IMR-90 (cell line): ENCODE data around the gene IL24. TPM values are rescaled to one million over a fixed set of nuclear protein-coding genes. Genes with fewer than 3 reads are reported as not detected.

ENCODE experiments used
- ATAC-seq: fragments of 200-7000 bp; cut with Tn5 transposase; 2 replicates; pipeline ENCODE4 v1.9.1; 2020; ENCODE audit warnings: low read depth, mild to moderate bottlenecking, moderate library complexity
- BruUV-seq: library from RNA; stranded (reverse); fragments of 400-500 nt; replicated peaks from 2 replicates; lab custom pipeline; 2021; lab: Mats Ljungman, UMichigan
- CTCF ChIA-PET: fragments of 300-600 bp; formaldehyde crosslinking; extraction: SDS; loops from one replicate; lab custom pipeline; 2021; ENCODE audit warnings: antibody characterized with exemption; lab: Yijun Ruan, JAX
- POLR2A ChIA-PET: fragments of 300-600 bp; sonication (Branson Sonifier 250); formaldehyde crosslinking; loops from one replicate; lab custom pipeline; 2022; ENCODE audit warnings: antibody characterized with exemption; ENCODE audit not compliant: unreplicated experiment; lab: Charles Lee
- DNase-seq: peaks from one replicate; pipeline ENCODE4 v3.0.0; 2013
- H2AFZ ChIP-seq: replicated peaks from 2 replicates; pipeline ENCODE3; 2013; ENCODE audit warnings: low read length, mild to moderate bottlenecking; ENCODE audit not compliant: poor library complexity
- H2AK5ac ChIP-seq: 2 replicates; pipeline ENCODE4 v1.6.1; 2013; ENCODE audit warnings: low read depth, low read length, inconsistent platforms
- H2AK9ac ChIP-seq: replicated peaks from 2 replicates; pipeline ENCODE3; 2013; ENCODE audit warnings: mild to moderate bottlenecking, low read depth, low read length, moderate library complexity; ENCODE audit not compliant: poor library complexity
- H2BK120ac ChIP-seq: 2 replicates; pipeline ENCODE4 v1.6.1; 2013; ENCODE audit warnings: low read depth, low read length, inconsistent platforms
- H2BK15ac ChIP-seq: 3 replicates; pipeline ENCODE4 v1.6.1; 2013; ENCODE audit warnings: low read depth, low read length, inconsistent platforms
- H2BK20ac ChIP-seq: 2 replicates; pipeline ENCODE4 v1.6.1; 2013; ENCODE audit warnings: low read depth, mild to moderate bottlenecking, inconsistent platforms, low read length, moderate library complexity
- H2BK5ac ChIP-seq: 2 replicates; pipeline ENCODE4 v1.6.1; 2013; ENCODE audit warnings: mild to moderate bottlenecking, low read depth, low read length, inconsistent platforms; ENCODE audit not compliant: poor library complexity, severe bottlenecking
- H3K14ac ChIP-seq: replicated peaks from 2 replicates; pipeline ENCODE4 v1.6.1; 2013; ENCODE audit warnings: low read depth, low read length, inconsistent platforms
- H3K18ac ChIP-seq: 2 replicates; pipeline ENCODE4 v1.6.1; 2013; ENCODE audit warnings: low read depth, low read length, control low read depth
- H3K23ac ChIP-seq: 2 replicates; pipeline ENCODE4 v1.6.1; 2013; ENCODE audit warnings: low read depth, low read length, inconsistent platforms
- H3K27ac ChIP-seq: 2 replicates; pipeline ENCODE4 v1.5.1; 2013; ENCODE audit warnings: mild to moderate bottlenecking, control low read depth, low read length; ENCODE audit not compliant: insufficient read depth
- H3K27me3 ChIP-seq: 2 replicates; pipeline ENCODE4 v1.6.1; 2013; ENCODE audit warnings: low read length; ENCODE audit not compliant: control insufficient read depth, insufficient read depth
- H3K36me3 ChIP-seq: 2 replicates; pipeline ENCODE4 v1.6.1; 2013; ENCODE audit warnings: low read length, mixed read lengths; ENCODE audit not compliant: control insufficient read depth, insufficient read depth
- H3K4ac ChIP-seq: 2 replicates; pipeline ENCODE4 v1.6.1; 2013; ENCODE audit warnings: low read depth, low read length, inconsistent platforms
- H3K4me1 ChIP-seq: 2 replicates; pipeline ENCODE4 v1.6.1; 2013; ENCODE audit warnings: low read length, mixed read lengths; ENCODE audit not compliant: control insufficient read depth, insufficient read depth
- H3K4me2 ChIP-seq: 2 replicates; pipeline ENCODE4 v1.6.1; 2013; ENCODE audit warnings: low read depth, mild to moderate bottlenecking, control low read depth, low read length, moderate library complexity
- H3K4me3 ChIP-seq: 2 replicates; pipeline ENCODE4 v1.5.1; 2013; ENCODE audit warnings: low read depth, mild to moderate bottlenecking, control low read depth, low read length, moderate library complexity; ENCODE audit not compliant: insufficient read depth
- H3K56ac ChIP-seq: 2 replicates; pipeline ENCODE4 v1.6.1; 2013; ENCODE audit warnings: low read length, inconsistent platforms; ENCODE audit not compliant: insufficient read depth; ENCODE audit errors: extremely low read depth
- H3K79me1 ChIP-seq, 2 experiments: 2 replicates each; pipeline ENCODE4 v1.6.1; 2013; ENCODE audit warnings: low read length in 2 of 2, inconsistent platforms in 1 of 2, low read depth in 1 of 2
- H3K9ac ChIP-seq: 2 replicates; pipeline ENCODE4 v1.6.1; 2013; ENCODE audit warnings: low read depth, low read length, control low read depth
- H3K9me1 ChIP-seq: 2 replicates; pipeline ENCODE4 v1.6.1; 2013; ENCODE audit warnings: low read length, inconsistent platforms; ENCODE audit not compliant: insufficient read depth
- H3K9me3 ChIP-seq: 2 replicates; pipeline ENCODE4 v1.6.1; 2013; ENCODE audit warnings: low read length; ENCODE audit not compliant: control insufficient read depth, insufficient read depth
- H4K20me1 ChIP-seq: 2 replicates; pipeline ENCODE4 v1.6.1; 2013; ENCODE audit warnings: low read length, inconsistent platforms; ENCODE audit not compliant: insufficient read depth
- H4K5ac ChIP-seq: 2 replicates; pipeline ENCODE4 v1.6.1; 2013; ENCODE audit warnings: mild to moderate bottlenecking, low read depth, low read length, control low read depth
- H4K8ac ChIP-seq, 2 experiments: 2 replicates each; pipeline ENCODE4 v1.6.1; 2013; ENCODE audit warnings: low read depth in 2 of 2, low read length in 2 of 2, control low read depth in 1 of 2, inconsistent platforms in 1 of 2
- H4K91ac ChIP-seq: 2 replicates; pipeline ENCODE4 v1.6.1; 2013; ENCODE audit warnings: low read depth, low read length, inconsistent platforms; ENCODE audit not compliant: insufficient read depth
- BHLHE40 ChIP-seq: fragments of 150-350 bp; IDR thresholded peaks from 2 replicates; pipeline ENCODE4 v1.6.1; 2016; ENCODE audit warnings: mild to moderate bottlenecking, low read depth, low read length
- CHD1 ChIP-seq: IDR thresholded peaks from 2 replicates; pipeline ENCODE4 v1.6.1; 2012; ENCODE audit warnings: low read depth, low read length, improper control_type of control experiment
- FOS ChIP-seq: fragments of 150-350 bp; IDR thresholded peaks from 2 replicates; pipeline ENCODE4 v1.6.1; 2016; ENCODE audit warnings: low read depth, low read length
- POLR2A ChIP-seq: IDR thresholded peaks from 2 replicates; pipeline ENCODE4 v1.6.1; 2012; ENCODE audit warnings: mild to moderate bottlenecking, low read depth, low read length
- SMC3 ChIP-seq: fragments of 150-350 bp; IDR thresholded peaks from 2 replicates; pipeline ENCODE4 v1.6.1; 2016; ENCODE audit warnings: low read depth, mild to moderate bottlenecking, antibody characterized with exemption, low read length, moderate library complexity
- WGBS, 2 experiments: methylation state at CpG; one replicate each; pipeline versions ENCODE4 v1.1.5 to v1.1.7; 2013; ENCODE audit warnings: missing lambda C conversion rate in 2 of 2; ENCODE audit not compliant: insufficient read length in 1 of 2; ENCODE audit errors: extremely low coverage in 2 of 2; 5-methylcytosine and 5-hydroxymethylcytosine counted together
- dilution Hi-C: fragments of 300-500 bp; cut with HindIII; formaldehyde crosslinking; loops from one replicate; pipeline ENCODE4 v1.14.3; 2018; ENCODE audit warnings: low sequenced_read_pairs; ENCODE audit not compliant: unreplicated experiment
- in situ Hi-C: fragments of 300-500 bp; cut with MboI; formaldehyde crosslinking; loops from 3 replicates; pipeline ENCODE4 v1.14.3; 2019; ENCODE audit warnings: low sequenced_read_pairs, inconsistent platforms, mixed read lengths
- intact Hi-C: fragments of 100-400 bp; cut with micrococcal nuclease; formaldehyde crosslinking; loops from 2 replicates; pipeline ENCODE4 v1.10.0; 2022
- polyA plus RNA-seq, 3 experiments: library from polyadenylated mRNA; depleted of rRNA; stranded (reverse); fragments of >200 nt; gene quantifications; 2 replicates each; pipeline ENCODE4 v1.2.3, GENCODE V29; 2012; ENCODE audit warnings: low replicate concordance in 1 of 3
- total RNA-seq: library from RNA; depleted of rRNA; stranded (reverse); fragments of >200 nt; gene quantifications from 2 replicates; pipeline ENCODE4 v1.2.3, GENCODE V29; 2012
- TF ChIP-seq, protein P1 (sequence below): fragments of 150-350 bp; IDR thresholded peaks from 2 replicates; pipeline ENCODE4 v1.6.1; 2017; ENCODE audit warnings: mild to moderate bottlenecking, antibody characterized with exemption, low read length, low read depth
- TF ChIP-seq, protein P2 (sequence below): conservative IDR thresholded peaks from 2 replicates; pipeline ENCODE4 v1.5.1; 2012; ENCODE audit warnings: mild to moderate bottlenecking, low read depth, low read length, improper control_type of control experiment

IL24 gene
- total and polyA plus RNA-seq, 2 of the 4 experiments (the other 2 are of a cell fraction), result 0.12 to 0.18 TPM

DNA sequence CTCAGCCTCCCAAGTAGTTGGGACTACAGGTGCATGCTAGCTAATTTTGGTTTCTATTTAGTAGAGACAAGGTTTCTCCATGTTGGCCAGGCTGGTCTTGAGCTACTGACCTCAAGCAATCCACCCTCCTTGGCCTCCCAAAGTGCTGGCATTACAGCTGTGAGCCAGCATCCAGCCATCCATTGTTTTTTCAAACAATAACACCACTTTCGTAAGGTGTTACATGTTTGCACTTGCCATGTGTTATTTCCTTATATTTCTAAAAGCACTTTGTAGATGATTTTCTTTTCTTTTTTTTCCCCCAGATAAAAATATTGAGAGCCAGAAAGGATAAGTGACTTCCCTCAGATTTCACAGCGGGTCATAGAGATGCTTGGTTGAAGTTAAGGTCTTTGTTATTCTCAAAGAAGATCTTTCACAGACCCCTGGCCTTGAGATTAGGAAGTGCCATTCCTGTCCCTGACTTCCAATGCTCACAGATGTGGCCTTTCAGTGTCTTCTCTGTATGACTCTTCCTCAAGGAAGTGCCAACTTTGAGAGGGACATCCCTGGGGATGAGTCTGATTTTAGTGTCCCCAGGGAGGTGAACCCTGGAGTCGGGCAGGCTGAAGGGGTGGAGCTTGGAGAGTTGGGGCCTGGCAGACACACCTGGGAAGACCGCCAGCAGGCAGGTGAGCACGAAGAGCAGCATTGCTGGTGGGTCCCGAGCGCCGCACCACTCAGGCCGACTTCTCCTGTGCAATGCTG, 42.8 kb downstream of the IL24 start:
- Histone ChIP-seq H2AK9ac (no peak overlapping the region), H3K9me1 (no peaks in the 10 kb centered on the region), H3K4me3 (no peak overlapping the region), H3K4me2 (no peak overlapping the region), H4K20me1 (no peaks in the 10 kb centered on the region), H2AK5ac (no peak overlapping the region), H4K91ac (no peak overlapping the region), H2BK15ac (no peak overlapping the region), H3K18ac (no peak overlapping the region), H2BK5ac (no peak overlapping the region), H3K23ac (no peak overlapping the region), H2BK20ac (no peak overlapping the region), H2AFZ (no peak overlapping the region), H3K27me3 (peaks cover 53% of the 10 kb centered on the region), H3K27ac (no peak overlapping the region), H3K14ac (no peak overlapping the region), H3K79me1 (no peaks in the 10 kb centered on the region), H3K9ac (no peak overlapping the region), H3K56ac (no peak overlapping the region), H4K5ac (no peak overlapping the region), H2BK120ac (no peak overlapping the region), H3K36me3 (no peaks in the 10 kb centered on the region), H3K9me3 (no peaks in the 10 kb centered on the region), H3K4ac (no peak overlapping the region), H3K4me1 (no peaks in the 10 kb centered on the region), H4K8ac (no peak overlapping the region)
- intact Hi-C loops, result loop anchor here (5.0 kb wide), 1 partner anchor 137 kb away; no protein-coding TSS in a partner anchor
- TF ChIP-seq CHD1 (no peak), FOS (no peak), SMC3 (no peak), POLR2A (no peak), BHLHE40 (no peak)
- TF ChIP-seq, protein P1, sequence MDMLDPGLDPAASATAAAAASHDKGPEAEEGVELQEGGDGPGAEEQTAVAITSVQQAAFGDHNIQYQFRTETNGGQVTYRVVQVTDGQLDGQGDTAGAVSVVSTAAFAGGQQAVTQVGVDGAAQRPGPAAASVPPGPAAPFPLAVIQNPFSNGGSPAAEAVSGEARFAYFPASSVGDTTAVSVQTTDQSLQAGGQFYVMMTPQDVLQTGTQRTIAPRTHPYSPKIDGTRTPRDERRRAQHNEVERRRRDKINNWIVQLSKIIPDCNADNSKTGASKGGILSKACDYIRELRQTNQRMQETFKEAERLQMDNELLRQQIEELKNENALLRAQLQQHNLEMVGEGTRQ, result no peak
- TF ChIP-seq, protein P2, sequence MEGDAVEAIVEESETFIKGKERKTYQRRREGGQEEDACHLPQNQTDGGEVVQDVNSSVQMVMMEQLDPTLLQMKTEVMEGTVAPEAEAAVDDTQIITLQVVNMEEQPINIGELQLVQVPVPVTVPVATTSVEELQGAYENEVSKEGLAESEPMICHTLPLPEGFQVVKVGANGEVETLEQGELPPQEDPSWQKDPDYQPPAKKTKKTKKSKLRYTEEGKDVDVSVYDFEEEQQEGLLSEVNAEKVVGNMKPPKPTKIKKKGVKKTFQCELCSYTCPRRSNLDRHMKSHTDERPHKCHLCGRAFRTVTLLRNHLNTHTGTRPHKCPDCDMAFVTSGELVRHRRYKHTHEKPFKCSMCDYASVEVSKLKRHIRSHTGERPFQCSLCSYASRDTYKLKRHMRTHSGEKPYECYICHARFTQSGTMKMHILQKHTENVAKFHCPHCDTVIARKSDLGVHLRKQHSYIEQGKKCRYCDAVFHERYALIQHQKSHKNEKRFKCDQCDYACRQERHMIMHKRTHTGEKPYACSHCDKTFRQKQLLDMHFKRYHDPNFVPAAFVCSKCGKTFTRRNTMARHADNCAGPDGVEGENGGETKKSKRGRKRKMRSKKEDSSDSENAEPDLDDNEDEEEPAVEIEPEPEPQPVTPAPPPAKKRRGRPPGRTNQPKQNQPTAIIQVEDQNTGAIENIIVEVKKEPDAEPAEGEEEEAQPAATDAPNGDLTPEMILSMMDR, result no peak
- ATAC-seq, result no peak
- in situ Hi-C loops, result no loop called here
- DNase-seq, result no peak
- ChIA-PET POLR2A (no interaction called here), CTCF (no interaction called here)
- no TSS peak for BruUV-seq
- dilution Hi-C loops, result no loop called here
- 91% methylated on average over 7 of the region's 9 CpGs; no CpG with 5 or more reads in 1 of the 2 experiments for whole genome bisulfite sequencing, 2 experiments
